ENCODE measurements around the gene UBE3C.

The UBE3C gene

GRCh38 chr7:157255201-157255606 is 116.5 kb downstream of the UBE3C start:
- Histone ChIP-seq H3K36me3 (replicated peaks; ENCODE audit: insufficient read depth, low read length) (peaks cover 3% of the 10 kb centered on the region), H3K9me2 (replicated peaks; ENCODE audit: insufficient read depth, low read length) (no peaks in the 10 kb centered on the region), H3K27me3 (replicated peaks; ENCODE audit: insufficient read depth, low read length) (no peaks in the 10 kb centered on the region), H3K9ac (ENCODE audit: low read length) (no peak overlapping the region), H3F3A (ENCODE audit: insufficient read depth, low read length) (0 out of 2 replicates have a peak, but pooled peaks cover 3% of the 10 kb centered on the region), H3K4me2 (ENCODE audit: low read depth, low read length) (no peak overlapping the region), H2AFZ (ENCODE audit: low read length) (no peak overlapping the region), H3K9me3 (replicated peaks; ENCODE audit: insufficient read depth, low read length) (no peaks in the 10 kb centered on the region), H3K27ac (ENCODE audit: low read length) (no peak overlapping the region), H3K4me3 (ENCODE audit: low read length) (no peak overlapping the region), H4K20me1 (ENCODE audit: insufficient read depth, low read length) (no peaks in the 10 kb centered on the region), H3K79me2 (ENCODE audit: low read length) (no peaks in the 10 kb centered on the region), H3K4me1 (ENCODE audit: low read length) (no peaks in the 10 kb centered on the region)
- TF ChIP-seq EZH2phosphoT487 (IDR thresholded peaks at IDR 0.05; ENCODE audit: low read length) (no peak), EZH2 (optimal IDR thresholded peaks at IDR 0.05; ENCODE audit: low read depth, low read length) (no peak)
- TF ChIP-seq, protein P1, sequence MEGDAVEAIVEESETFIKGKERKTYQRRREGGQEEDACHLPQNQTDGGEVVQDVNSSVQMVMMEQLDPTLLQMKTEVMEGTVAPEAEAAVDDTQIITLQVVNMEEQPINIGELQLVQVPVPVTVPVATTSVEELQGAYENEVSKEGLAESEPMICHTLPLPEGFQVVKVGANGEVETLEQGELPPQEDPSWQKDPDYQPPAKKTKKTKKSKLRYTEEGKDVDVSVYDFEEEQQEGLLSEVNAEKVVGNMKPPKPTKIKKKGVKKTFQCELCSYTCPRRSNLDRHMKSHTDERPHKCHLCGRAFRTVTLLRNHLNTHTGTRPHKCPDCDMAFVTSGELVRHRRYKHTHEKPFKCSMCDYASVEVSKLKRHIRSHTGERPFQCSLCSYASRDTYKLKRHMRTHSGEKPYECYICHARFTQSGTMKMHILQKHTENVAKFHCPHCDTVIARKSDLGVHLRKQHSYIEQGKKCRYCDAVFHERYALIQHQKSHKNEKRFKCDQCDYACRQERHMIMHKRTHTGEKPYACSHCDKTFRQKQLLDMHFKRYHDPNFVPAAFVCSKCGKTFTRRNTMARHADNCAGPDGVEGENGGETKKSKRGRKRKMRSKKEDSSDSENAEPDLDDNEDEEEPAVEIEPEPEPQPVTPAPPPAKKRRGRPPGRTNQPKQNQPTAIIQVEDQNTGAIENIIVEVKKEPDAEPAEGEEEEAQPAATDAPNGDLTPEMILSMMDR (IDR thresholded peaks at IDR 0.05; ENCODE audit: low read length) = no peak
- DNase-seq = no peak

- H3K9ac ChIP-seq (ENCODE audit: low read length) = no peak overlapping the region
- H3K9me2 ChIP-seq (replicated peaks; ENCODE audit: insufficient read depth, low read length) = no peaks in the 10 kb centered on the region
- peaks cover 18% of the 10 kb centered on the region for H3K36me3 ChIP-seq (replicated peaks; ENCODE audit: insufficient read depth, low read length)
- H2AFZ ChIP-seq (ENCODE audit: low read length) = no peak overlapping the region
- no peaks in the 10 kb centered on the region for H3K4me1 ChIP-seq (ENCODE audit: low read length)
- DNase-seq = no peak
- H3F3A ChIP-seq (ENCODE audit: insufficient read depth, low read length) = no peaks in the 10 kb centered on the region
- H3K79me2 ChIP-seq (ENCODE audit: low read length) = no peaks in the 10 kb centered on the region
- H3K4me3 ChIP-seq (ENCODE audit: low read length) = no peak overlapping the region
- H3K4me2 ChIP-seq (ENCODE audit: low read depth, low read length) = no peak overlapping the region
- TF ChIP-seq EZH2phosphoT487 (IDR thresholded peaks at IDR 0.05; ENCODE audit: low read length) (no peak), EZH2 (optimal IDR thresholded peaks at IDR 0.05; ENCODE audit: low read depth, low read length) (no peak)
- TF ChIP-seq, protein P1 (IDR thresholded peaks at IDR 0.05; ENCODE audit: low read length) = no peak
- H3K9me3 ChIP-seq (replicated peaks; ENCODE audit: insufficient read depth, low read length) = no peaks in the 10 kb centered on the region
- no peak overlapping the region for H3K27ac ChIP-seq (ENCODE audit: low read length)
- H4K20me1 ChIP-seq (ENCODE audit: insufficient read depth, low read length) = no peaks in the 10 kb centered on the region
- no peaks in the 10 kb centered on the region for H3K27me3 ChIP-seq (replicated peaks; ENCODE audit: insufficient read depth, low read length)
These were observed 124.4 kb downstream of the UBE3C start for GRCh38 chr7:157263156-157263555.

DNA sequence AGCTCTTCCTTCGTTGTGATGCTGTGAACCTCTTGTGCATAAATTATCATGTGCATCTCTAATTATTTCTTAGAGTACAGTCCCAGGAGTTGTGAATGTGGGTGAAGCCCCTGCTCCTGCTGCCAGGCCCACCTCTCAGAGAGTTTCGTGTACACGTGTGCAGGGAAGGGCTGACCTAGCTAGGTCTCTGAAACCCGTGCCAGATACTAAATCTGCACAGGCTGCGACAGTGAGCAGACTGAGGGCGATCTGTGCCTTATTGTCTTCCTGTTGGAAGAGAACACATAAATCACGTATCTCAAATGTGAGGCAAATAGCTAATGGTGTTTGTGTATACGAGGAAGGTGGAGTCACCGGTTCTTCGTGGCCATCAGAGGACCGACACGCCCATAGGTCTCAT is 126.3 kb downstream of the UBE3C start:
- Histone ChIP-seq H3F3A (ENCODE audit: insufficient read depth, low read length) (no peaks in the 10 kb centered on the region), H3K9ac (ENCODE audit: low read length) (no peak overlapping the region), H3K36me3 (replicated peaks; ENCODE audit: insufficient read depth, low read length) (peaks cover 23% of the 10 kb centered on the region), H3K27ac (ENCODE audit: low read length) (no peak overlapping the region), H3K9me3 (replicated peaks; ENCODE audit: insufficient read depth, low read length) (no peaks in the 10 kb centered on the region), H2AFZ (ENCODE audit: low read length) (no peak overlapping the region), H3K4me2 (ENCODE audit: low read depth, low read length) (no peak overlapping the region), H3K4me1 (ENCODE audit: low read length) (no peaks in the 10 kb centered on the region), H3K27me3 (replicated peaks; ENCODE audit: insufficient read depth, low read length) (no peaks in the 10 kb centered on the region), H3K79me2 (ENCODE audit: low read length) (no peaks in the 10 kb centered on the region), H3K4me3 (ENCODE audit: low read length) (no peak overlapping the region), H4K20me1 (ENCODE audit: insufficient read depth, low read length) (no peaks in the 10 kb centered on the region), H3K9me2 (replicated peaks; ENCODE audit: insufficient read depth, low read length) (no peaks in the 10 kb centered on the region)
- DNase-seq = no peak
- TF ChIP-seq, protein P1 (IDR thresholded peaks at IDR 0.05; ENCODE audit: low read length) = no peak
- no peak for TF ChIP-seq EZH2phosphoT487 (IDR thresholded peaks at IDR 0.05; ENCODE audit: low read length)
- no peak for TF ChIP-seq EZH2 (optimal IDR thresholded peaks at IDR 0.05; ENCODE audit: low read depth, low read length)

All from MM.1S (cell line).